Glomerular visceral epithelial cell (primary cell): ENCODE measurements around the gene LRMDA.
A peak's percentile ranks its signal among the peaks of the same experiment; 100 is the strongest.
"Not testable (repeated sequence)": the region's sequence is repeated elsewhere in the genome, so short reads cannot be mapped to it uniquely, and the experiment has no call there.

Experiments used
- DNase-seq: peaks from one replicate; pipeline ENCODE4 v3.0.0-alpha.2; 2016; ENCODE audit errors: extremely low spot score

Gene LRMDA

DNA sequence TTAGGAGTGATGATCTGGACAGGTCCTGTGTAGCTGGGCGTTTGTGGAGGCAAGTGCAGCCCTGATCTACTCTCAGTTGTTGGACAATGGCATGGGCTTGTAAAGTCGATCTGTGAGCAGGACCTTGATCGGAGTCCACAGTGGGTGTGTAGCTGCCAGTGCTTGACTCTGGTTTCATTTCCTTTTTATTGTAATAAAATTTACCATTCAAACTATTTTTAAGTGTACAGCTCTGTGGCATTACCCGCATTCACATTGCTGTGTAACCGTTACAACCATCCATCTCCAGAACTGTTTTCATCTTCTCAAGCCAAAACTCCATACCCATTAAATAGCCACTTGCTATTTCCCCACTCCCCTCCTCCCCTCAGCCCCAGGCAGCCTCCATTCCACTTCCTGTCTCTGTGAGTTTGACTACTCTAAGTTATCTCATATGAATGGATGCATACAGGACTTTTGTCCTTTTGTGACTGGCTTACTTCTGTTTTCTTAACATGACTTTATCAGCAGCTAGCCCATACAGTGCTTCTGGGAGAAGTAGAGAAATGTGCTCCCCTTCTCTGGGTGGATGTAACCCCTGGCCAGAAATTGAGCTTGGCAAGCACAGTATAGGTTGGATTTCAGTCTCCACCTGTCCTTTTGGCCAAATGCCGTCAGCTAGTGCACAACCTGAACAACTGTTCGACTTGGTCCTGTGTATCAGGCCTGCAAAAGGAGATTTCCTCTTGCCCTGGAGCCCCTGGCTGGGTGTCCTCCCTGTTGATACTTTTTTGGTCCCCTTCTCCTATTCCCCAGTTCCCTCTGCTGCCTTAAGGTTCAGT lies 180.0 kb downstream of the LRMDA start:
- DNase-seq: no peak

DNA sequence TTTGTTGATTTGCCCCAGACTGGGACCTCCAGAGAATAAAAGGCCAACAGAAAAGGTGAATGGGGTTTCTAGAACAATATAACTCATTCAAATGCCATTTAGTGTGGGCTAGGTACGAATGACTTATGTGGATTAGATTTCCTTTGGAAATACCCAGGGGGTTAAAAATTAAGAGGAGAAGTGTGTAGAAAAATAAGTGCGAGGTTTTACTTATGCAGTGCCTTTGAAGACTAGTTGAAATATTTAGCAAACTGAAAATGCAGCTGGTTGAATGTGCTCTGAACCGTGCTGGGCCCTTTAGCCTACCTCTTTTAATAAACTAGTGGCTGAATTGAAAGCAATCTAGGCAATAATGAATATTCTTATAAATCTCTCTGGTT lies 180.6 kb downstream of the LRMDA start:
- peak; percentile 41 for DNase-seq

DNA sequence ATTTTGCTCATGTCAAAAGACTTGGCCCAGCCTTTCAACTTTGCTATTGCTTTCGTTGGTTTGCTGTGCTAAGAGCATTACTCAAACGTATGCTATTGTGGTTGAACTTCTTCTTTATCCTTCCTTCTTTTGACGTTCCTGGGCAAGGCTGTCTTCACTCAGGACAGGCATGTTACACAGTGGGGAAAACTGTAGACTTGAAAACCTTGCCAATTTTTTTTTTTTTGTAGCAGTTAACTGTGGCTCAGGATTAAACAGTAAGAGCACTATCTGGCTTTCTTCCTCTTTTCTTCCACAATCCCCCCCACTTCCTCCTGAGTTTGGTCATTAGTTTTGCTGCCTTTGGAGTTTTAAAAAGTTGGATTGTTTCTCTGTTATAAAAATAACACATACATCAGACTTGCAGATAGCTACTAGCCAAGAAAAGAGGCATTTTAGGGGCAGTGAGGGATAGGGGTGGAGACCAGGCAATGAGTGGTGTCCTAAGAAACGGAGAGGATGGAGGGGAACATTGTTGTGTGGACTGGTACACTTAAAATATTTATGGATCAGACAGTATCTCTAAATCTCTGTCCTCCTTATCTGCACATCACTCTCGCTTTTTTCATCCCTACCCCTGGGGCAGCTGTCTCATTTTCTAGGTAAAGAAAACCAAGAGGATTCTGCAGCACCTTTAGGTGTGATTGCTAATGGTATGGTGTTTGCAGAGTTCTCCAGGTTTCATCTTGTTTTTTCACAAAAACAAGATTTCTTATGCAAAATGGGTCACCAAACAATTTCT lies 181.7 kb downstream of the LRMDA start:
- peak; percentile 59 for DNase-seq

DNA sequence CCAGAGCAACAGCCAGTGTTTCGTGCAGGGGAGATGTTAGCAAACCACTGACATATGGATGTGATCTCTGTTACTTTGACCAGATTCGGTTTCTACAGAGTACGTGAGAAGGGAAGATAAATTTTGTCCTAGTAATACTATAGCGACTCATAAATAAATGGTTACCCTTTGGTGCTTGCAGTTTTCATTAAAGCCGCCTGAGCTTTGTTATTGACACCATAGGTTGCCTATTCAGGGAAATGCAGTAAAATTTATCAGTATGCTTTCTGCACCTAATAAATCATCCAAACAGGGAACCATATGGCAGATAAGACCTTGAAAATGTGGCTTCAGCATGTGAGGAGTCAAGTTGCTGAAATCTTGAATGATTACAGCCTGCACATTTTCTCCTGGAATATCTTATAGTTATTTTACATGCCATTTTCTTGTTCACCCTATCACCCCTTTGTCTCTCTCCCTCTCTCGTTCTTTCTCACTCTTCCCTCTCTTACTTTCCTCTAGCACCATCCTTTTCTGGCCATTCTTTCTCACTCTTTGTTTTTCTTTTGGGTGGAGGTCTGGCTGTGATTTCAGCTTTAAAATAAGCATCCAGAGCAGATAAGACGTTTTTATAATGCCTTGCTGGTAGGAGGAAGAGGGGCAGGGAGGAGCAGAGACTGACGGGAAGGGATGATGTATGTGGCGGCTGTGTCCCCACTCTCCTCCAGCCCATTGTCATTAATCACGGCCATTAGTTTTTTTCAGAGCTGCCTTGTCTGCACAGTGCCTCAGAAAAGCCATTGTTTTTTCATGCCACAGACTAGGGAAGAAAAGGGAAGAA lies 182.5 kb downstream of the LRMDA start:
- DNase-seq: no peak

DNA sequence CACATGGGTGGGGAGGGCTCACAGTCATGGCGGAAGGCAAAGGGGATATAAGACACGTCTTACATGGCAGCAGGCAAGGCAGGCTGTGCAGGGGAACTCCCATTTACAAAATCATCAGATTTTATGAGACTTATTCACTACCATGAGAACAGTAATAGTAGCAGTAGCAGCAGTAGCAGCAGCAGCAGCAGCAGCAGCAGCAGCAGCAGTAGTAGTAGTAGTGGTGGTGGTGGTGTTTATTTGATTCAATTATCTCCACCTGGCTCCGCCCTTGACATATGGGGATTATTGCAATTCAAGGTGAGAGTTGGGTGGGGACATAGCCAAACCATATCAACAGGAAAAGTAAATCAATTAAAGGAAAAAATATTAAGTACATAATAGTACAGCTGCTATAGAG lies 184.7 kb downstream of the LRMDA start:
- DNase-seq: no peak

DNA sequence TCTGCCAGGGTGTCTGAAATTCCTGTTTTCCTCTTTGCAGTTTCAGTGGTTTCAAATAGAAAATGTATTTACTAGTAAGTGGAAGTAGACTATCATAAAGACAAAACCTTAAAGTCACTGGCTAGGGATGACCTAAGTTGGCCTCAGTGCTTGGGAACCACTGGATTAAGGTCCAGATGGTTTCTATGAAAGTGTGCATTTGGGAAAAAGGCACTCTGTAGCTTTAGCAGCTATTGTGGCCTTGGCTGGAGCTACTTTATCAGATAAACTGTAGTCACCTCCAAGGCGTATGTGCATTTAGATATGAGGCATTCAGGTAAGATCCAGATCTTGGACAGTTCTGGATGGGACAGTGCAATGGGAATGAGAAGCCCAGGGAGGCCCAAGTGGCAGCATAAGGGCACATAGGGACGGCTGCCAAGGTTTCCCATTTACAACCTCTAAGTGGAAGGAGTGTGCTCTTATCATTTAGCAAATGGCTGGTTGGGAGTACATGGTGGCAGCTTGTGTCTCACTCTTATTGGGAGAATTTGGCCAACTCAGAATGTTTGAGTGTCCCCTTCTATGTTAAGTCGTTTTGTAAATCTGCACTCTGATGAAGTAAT lies 185.6 kb downstream of the LRMDA start:
- no peak for DNase-seq

DNA sequence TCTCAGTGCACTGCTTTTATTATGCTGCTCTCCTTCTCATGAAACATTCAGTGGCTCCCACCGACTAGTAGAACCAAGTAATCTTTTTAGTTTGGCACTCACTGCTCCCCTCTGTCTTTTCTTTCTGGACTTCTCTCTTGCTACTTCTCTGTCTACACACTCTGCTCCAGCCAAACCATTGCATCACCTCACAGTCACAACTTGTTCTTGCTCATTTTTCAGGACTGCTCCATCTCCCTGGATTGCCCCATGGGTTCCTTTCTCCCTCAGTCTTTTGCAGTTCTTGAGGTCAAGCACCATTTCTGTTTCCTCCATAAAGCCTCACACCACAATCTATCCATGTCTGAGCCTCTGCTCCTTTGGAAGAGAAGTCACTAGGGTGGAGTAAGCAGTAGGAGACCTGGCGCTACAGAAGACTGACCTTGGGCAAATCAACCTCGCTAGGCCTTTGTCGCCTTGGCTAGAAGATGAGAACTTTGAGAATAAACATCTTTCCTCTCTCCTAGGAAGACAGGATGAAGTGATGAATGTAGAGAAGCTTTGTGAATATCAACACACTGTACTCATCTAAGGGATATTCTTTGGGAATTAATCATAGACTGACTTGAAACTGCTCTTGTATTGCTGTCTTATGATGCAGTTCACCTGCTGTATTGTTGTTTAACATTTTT lies 186.2 kb downstream of the LRMDA start:
- no peak for DNase-seq

DNA sequence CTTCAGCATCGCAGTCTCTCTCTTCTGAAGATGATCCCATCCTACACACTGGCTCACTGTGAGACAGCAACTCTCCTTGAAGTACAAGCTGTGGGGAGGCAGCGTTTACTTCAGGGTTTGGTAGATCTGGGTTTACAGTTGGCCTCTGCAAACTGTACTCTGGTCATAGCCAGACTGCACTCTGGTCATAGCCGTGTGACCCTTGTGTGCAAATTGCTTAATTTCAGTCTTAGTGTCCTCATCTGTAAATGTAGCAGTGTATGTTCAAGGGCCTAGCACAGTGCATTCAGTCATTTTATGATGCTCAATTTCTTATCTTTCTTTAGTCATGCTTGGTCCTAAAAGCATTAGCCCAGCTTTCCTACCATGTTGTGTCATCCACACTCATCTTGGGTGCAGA lies 188.2 kb downstream of the LRMDA start:
- DNase-seq: no peak

DNA sequence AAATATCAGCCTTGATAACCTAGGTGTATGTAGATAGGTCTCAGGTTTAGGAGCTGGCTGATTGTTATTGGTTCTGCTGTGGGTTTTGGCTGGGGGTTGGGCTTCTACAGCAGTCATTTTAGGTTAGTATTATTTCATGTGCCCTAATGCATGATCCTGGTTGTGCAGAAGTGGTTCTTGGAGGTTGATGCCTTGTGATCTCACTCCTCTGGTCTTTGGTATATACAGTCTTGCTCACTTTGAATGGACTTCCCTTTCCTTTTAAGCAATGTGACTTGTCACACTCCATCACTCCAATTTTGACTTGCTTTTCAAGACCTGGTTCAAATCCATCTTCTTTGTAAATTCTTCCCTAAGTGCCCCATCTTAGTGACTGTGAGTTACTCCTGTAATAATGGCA lies 188.9 kb downstream of the LRMDA start:
- no peak for DNase-seq

DNA sequence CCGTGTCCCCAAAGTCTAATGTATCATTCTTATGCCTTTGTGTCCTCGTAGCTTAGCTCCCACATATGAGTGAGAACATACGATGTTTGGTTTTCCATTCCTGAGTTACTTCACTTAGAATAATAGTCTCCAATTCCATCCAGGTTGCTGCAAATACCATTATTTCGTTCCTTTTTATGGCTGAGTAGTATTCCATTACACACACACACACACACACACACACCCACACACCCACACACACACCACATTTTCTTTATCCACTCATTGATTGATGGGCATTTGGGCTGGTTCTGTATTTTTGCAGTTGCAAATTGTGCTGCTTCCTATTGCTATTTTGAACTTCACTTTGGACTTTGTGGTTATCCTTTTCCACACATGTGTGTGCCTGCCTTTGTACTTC lies 189.6 kb downstream of the LRMDA start:
- not testable (repeated sequence) for DNase-seq

DNA sequence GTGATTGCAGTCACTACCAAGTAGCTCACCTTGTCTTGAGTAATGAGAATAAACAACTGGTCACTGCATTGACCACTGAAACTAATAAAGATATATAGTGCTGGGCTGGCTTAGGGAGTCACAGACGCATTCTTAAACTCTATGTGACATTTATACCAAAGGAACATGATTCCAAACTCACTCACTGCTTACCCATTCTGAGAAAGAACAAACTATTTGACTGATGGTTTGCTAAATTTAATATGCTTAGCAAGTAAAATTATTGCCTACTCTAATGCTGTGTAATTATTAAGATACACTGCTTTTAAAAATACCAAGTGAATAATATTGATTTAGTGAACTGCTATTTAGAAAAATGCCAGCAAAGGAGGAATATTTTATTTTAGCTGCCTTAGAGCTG lies 191.1 kb downstream of the LRMDA start:
- no peak for DNase-seq

DNA sequence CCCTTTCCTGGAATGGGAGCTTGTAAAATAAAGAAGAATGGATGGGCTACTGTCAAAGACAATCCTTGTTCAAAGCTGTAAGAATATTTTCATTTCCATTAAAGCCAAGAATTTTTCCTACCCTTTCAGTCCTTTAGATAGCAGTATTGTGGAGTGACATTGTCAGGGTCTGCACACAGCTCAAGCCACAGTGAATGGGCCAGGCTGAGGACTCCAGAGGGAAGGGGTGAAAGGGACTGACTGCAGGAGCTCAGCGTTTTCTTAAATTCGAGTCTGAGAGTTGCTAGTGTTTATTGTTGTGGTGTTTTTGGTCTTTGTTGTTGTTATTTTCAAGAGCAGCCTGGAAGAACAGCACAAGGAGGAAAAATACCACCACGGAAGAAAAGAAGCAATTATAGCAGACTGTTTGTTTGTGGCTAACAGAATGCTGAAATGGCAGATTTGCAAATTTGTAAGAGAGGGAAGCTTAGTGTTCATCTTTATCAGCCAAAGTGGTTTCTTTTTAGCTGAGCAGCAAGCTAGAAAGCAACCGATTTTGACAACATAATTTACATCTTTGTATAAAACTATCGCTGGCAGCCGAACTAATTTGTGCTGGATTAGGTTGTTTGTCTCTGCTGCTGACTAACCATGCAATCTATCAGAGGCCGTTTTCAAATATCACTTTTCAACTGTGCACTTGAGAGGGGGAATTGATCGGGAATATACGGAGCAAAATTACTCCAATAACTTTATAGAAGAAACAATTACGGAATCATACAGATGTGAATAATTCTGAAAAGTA lies 192.1 kb downstream of the LRMDA start:
- no peak for DNase-seq

DNA sequence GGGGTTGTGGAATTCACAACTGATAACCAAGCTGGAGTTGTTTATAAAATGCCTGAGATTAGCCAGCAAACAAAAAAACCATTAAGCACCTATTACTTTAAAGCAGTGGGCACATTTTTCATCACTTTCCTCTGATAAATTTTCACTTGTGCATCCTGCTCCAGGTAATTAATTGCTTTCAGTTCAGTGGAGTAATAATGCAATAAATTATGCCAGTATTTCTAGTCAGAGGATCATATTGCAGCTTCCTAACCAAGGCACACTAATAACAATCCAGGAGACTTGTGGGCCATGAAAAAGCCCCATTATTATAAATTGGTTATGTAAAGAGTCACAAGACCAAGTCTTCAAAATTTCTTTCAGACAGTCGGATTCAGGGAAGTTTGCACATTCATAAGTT lies 193.2 kb downstream of the LRMDA start:
- no peak for DNase-seq

DNA sequence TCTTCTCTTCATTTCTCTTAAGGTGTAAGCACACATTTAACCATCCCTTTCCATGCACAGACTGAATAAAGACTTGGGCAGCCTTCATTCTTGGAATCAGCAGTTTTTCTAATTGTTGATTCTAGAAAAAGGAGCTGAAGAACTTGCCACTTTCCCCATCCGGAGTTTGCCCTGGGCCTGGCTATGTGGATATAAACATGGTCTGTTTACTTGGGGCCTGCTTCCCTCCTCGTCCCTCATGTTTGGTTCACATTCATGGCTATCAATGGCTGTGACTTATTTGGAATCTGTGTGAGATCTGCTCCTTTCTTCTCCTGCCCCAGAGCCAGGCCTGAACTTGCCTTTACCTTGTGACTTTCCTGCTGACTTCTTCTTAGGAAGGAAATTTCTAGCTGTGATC lies 199.3 kb downstream of the LRMDA start:
- no peak for DNase-seq

DNA sequence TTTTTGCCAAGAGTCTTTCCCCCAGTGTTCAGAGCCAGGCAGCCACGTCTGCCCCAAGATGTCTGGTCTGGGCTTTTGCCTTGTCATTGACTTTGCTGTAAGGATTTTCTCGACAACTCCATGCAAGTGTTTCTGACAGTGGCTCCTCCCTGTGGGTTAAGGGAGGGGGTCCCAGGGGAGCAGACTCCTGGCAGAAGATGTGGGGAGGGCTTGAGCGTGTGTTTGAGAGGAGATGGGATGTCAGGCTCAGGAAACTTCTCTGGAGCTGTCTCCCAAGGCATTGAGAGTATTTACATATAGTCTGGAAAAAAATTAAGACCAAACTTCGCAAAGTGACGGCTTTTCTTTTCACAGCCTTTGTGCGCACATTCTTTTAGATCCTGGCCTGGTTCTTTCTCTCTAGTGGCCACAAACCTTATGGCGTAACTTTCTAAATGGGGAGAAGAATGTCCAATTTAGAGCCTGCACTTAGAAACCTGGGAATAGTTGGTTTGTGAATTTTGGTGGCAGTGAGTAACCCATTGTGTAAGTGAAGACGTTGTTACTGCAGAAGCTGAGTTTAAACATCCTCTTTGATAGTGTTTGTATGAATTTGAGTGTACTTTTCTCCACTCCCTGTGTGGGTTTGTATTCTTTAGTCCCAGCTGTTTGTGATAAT lies 201.5 kb downstream of the LRMDA start:
- DNase-seq: no peak

DNA sequence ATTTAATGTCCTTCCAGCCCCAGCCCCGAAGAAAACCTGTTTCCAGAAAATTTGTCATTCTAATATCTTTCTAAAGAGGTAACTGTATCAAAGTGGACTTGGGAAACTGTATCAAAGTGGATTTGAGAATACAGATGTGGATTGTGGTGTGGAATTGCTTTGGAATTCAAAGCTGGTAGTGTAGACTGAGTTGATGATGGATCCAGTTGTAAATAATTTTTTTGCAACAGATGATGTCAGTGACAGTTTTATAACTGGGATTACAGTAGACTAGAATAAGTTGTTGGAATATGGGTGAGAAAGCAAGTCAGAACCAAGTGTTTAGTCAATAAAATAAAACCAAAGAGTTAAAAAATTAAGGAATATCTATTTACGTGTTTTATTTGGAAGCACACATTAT lies 202.1 kb downstream of the LRMDA start:
- DNase-seq: no peak

DNA sequence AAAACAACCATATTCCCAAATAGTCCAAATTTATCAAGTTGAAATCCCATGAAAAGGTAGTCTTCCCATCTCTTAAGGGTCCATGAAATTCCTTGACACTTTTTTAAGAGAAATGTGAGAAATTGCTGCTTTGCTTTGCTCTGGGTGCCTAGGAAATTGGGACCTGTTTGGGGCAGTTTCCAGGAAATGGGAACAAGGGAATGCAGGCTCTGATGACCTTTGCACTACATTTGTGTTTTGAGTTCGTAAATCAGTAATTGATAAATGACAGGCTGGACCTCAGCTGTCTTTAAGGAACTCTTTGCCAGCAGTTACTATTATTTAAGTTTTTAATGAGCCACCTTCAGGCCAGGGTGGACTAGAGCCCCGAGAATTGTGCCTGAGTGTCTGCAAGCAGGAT lies 203.5 kb downstream of the LRMDA start:
- DNase-seq: no peak

DNA sequence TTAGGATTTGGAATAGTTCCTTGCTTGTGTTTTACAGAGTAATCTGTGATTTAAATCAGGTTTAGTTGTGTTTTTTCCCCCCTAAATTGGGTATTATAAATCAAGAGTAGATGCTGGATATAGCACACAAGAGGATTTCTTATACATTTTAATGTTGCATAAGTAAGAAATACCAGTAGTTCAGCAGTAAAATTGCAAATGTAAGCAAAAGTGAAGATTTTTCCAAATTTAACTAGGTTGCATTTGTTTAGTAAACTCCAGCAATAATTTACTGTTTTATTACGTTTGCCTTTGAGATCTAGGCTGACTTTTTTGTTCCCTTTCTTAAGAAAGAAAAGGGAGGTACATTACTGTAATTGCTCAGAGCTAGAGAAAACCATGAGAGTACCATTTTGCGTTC lies 207.3 kb downstream of the LRMDA start:
- DNase-seq: no peak

DNA sequence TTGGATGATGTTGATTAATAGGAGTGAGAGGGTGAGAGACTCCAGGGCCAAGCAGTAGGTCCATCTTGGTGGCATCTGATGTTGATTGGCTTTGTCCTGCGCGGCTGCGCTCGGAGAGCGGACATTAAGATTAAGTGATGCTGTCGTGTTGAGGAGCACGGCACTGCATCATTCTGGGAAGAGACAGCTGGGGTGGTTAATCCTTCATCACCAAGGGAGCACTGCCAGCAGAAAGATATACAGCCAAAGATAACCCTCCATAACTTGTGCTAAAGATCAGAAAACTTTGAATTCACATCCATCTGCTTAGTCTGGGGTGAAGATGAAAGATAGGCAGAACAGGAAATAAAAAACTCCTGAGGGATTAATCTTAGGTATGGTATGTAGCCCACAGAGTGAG lies 208.3 kb downstream of the LRMDA start:
- no peak for DNase-seq

DNA sequence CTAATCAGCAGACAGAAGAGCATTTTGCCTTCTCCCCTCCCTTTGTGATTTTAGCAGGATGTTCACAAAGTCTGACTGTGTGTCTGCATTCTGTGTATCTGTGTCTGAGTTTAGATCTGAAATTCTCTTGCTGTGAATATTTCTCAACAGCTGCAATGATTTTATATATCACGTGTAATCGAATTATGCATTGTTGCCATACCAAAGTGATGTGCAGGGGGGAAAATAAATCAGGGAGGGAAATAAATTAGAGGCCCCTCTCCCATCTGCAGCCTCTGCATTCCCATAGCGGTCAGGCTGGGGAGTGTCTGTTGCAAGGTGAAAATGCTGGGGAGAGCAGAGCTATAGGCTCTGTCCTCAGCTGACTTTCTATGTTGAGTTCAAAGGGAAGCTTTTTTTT lies 209.0 kb downstream of the LRMDA start:
- DNase-seq: no peak
